ENCODE measurements around the gene UBE2F. TPM values are rescaled to one million over a fixed set of nuclear protein-coding genes. Genes with fewer than 3 reads are reported as not detected.

UBE2F gene
- total and polyA plus RNA-seq, 8 donors = 6.4 to 87.0 (median 44.9) TPM; not detected in 1

GRCh38 chr2:237972211-237972610 is 5.4 kb downstream of the UBE2F start:
- Histone ChIP-seq H3K36me3 (peaks cover 0 to 31% (median 25%) of the 10 kb centered on the region in 4 donors), H3K9me3 (no peaks in the 10 kb centered on the region), H3K27ac (no peak overlapping the region), H3K4me3 (no peak overlapping the region), H3K4me1 (peaks cover 20 to 38% (median 30%) of the 10 kb centered on the region in 4 donors), H3K27me3 (no peaks in the 10 kb centered on the region)
- TF ChIP-seq POLR2A (IDR thresholded peaks at IDR 0.05) (no peak), POLR2AphosphoS5 (IDR thresholded peaks at IDR 0.05) (no peak), EP300 (IDR thresholded peaks at IDR 0.05) (no peak), CTCF (IDR thresholded peaks at IDR 0.05) (no peak)
- no peak for DNase-seq
- intact Hi-C loops (cut with DNase I; ENCODE audit: low total_unique reads) = no loop called here
- WGBS, 5 donors = 77 to 97% (median 94%) methylated on average over 3 of the region's 3 CpGs

GRCh38 chr2:237972936-237973335 is 6.1 kb downstream of the UBE2F start:
- no peak overlapping the region for H3K27ac ChIP-seq
- no peak overlapping the region for H3K4me3 ChIP-seq
- H3K36me3 ChIP-seq = peaks cover 0 to 32% (median 27%) of the 10 kb centered on the region in 4 donors
- TF ChIP-seq POLR2AphosphoS5 (IDR thresholded peaks at IDR 0.05) (no peak), CTCF (IDR thresholded peaks at IDR 0.05) (no peak)
- 88 to 93% (median 92%) methylated on average over 10 of the region's 10 CpGs for WGBS, 5 donors
- no peaks in the 10 kb centered on the region for H3K27me3 ChIP-seq
- no peak for DNase-seq
- H3K9me3 ChIP-seq = no peaks in the 10 kb centered on the region
- intact Hi-C loops (cut with DNase I; ENCODE audit: low total_unique reads) = no loop called here
- peaks cover 18 to 34% (median 25%) of the 10 kb centered on the region in 4 donors for H3K4me1 ChIP-seq

- Histone ChIP-seq H3K27me3 (no peaks in the 10 kb centered on the region), H3K9me3 (no peaks in the 10 kb centered on the region), H3K36me3 (peaks cover 0 to 36% (median 27%) of the 10 kb centered on the region in 4 donors), H3K27ac (no peak overlapping the region), H3K4me3 (no peak overlapping the region), H3K4me1 (peaks cover 7 to 36% (median 27%) of the 10 kb centered on the region in 4 donors)
- TF ChIP-seq POLR2A (IDR thresholded peaks at IDR 0.05) (no peak), EP300 (IDR thresholded peaks at IDR 0.05) (no peak), POLR2AphosphoS5 (IDR thresholded peaks at IDR 0.05) (no peak), CTCF (IDR thresholded peaks at IDR 0.05) (no peak)
- 95 to 100% (median 96%) methylated on average over 2 of the region's 2 CpGs for WGBS, 5 donors
- intact Hi-C loops (cut with DNase I; ENCODE audit: low total_unique reads) = no loop called here
- no peak for DNase-seq
Observed at GRCh38 chr2:237977380-237977779, 10.6 kb downstream of the UBE2F start.

GRCh38 chr2:237978058-237978712 is 11.4 kb downstream of the UBE2F start:
- H3K4me1 ChIP-seq = peaks cover 7 to 36% (median 27%) of the 10 kb centered on the region in 4 donors
- DNase-seq = peak; percentile 17 to 75
- WGBS, 5 donors = 65 to 83% (median 75%) methylated on average over 6 to 8 of the region's 8 CpGs
- intact Hi-C loops (cut with DNase I; ENCODE audit: low total_unique reads) = no loop called here
- no peaks in the 10 kb centered on the region for H3K9me3 ChIP-seq
- TF ChIP-seq POLR2AphosphoS5 (IDR thresholded peaks at IDR 0.05) (no peak), EP300 (IDR thresholded peaks at IDR 0.05) (no peak), POLR2A (IDR thresholded peaks at IDR 0.05) (no peak), CTCF (IDR thresholded peaks at IDR 0.05) (no peak)
- no peaks in the 10 kb centered on the region for H3K27me3 ChIP-seq
- no peak overlapping the region for H3K27ac ChIP-seq
- no peak overlapping the region for H3K4me3 ChIP-seq
- H3K36me3 ChIP-seq = peaks cover 0 to 35% (median 24%) of the 10 kb centered on the region in 4 donors
